ENCODE data around the gene CXCL9. TPM values are rescaled to one million over a fixed set of nuclear protein-coding genes. Genes with fewer than 3 reads are reported as not detected.

The CXCL9 gene
- total RNA-seq, 2 donors from 2014 or later, result 1.0 to 2.6 TPM

DNA sequence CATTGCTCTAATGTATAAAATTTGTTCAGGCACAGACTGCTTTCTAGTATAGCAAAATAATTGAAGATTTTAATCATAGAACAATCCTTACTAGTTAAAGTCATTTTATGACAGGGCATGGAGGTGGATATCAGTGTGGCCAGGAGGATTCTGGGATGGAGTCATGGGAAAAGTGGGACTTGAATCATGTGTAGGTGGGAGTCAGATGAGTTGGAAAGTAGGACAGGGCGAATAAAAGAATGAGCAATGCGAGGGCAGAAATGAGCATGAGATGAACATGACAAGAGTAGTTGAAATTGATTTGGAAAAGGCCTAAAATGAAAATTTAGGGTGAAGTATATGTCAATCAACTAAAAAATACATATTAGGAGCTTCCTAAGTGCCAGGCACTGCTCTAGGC, 9.4 kb downstream of the CXCL9 start:
- Histone ChIP-seq H3K4me3 (no peak overlapping the region), H3K27ac (no peak overlapping the region), H3K27me3 (no peaks in the 10 kb centered on the region), H3K4me1 (peaks cover 0 to 2% of the 10 kb centered on the region in 2 donors), H3K36me3 (no peaks in the 10 kb centered on the region), H3K9me3 (no peaks in the 10 kb centered on the region)
- TF ChIP-seq, protein P1, sequence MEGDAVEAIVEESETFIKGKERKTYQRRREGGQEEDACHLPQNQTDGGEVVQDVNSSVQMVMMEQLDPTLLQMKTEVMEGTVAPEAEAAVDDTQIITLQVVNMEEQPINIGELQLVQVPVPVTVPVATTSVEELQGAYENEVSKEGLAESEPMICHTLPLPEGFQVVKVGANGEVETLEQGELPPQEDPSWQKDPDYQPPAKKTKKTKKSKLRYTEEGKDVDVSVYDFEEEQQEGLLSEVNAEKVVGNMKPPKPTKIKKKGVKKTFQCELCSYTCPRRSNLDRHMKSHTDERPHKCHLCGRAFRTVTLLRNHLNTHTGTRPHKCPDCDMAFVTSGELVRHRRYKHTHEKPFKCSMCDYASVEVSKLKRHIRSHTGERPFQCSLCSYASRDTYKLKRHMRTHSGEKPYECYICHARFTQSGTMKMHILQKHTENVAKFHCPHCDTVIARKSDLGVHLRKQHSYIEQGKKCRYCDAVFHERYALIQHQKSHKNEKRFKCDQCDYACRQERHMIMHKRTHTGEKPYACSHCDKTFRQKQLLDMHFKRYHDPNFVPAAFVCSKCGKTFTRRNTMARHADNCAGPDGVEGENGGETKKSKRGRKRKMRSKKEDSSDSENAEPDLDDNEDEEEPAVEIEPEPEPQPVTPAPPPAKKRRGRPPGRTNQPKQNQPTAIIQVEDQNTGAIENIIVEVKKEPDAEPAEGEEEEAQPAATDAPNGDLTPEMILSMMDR (IDR thresholded peaks at IDR 0.05), result no peak
- no peak for DNase-seq (ENCODE audit: low spot score)

DNA sequence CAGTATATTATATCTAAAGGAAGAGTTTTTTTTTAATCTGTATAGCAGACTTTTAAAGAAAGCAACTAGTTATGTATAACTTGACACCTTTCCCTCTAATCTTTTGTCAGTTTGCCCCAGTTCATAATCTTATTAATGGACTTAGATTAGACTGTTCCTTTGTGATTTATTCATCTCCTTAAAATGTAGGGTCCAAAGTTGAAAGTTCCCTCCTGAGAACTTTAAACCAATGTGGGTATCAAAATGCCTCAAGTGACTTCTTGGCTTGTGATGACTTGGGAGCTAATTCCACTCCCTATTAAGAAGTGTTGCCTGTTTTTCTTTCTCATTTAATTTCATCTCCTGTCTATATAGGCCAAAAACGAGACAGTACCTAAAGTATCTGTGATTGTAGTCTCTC, 10.2 kb downstream of the CXCL9 start:
- TF ChIP-seq, protein P1 (IDR thresholded peaks at IDR 0.05), result no peak
- no peaks in the 10 kb centered on the region for H3K4me1 ChIP-seq
- no peaks in the 10 kb centered on the region for H3K27me3 ChIP-seq
- no peaks in the 10 kb centered on the region for H3K36me3 ChIP-seq
- H3K9me3 ChIP-seq, result no peaks in the 10 kb centered on the region
- H3K27ac ChIP-seq, result no peak overlapping the region
- no peak for DNase-seq (ENCODE audit: low spot score)
- H3K4me3 ChIP-seq, result no peak overlapping the region

DNA sequence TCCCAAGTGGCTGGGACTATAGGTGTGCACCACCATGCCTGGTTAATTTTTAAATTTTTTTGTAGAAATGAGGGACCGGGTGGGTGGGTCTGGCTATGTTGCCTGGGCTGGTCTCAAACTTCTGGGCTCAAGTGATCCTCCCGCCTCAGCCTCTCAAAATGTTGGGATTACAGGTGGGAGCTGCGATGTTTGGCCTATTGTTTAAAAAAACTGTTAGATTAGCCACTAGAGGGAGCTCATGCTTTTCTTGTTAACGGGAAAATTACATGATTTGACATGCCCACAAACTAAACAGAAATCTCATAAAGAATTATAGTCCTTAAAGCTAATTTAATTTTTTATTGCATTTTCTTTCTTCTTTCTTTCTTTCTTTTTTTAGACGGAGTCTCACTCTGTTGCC, 11.6 kb downstream of the CXCL9 start:
- Histone ChIP-seq H3K9me3 (no peaks in the 10 kb centered on the region), H3K27ac (no peak overlapping the region), H3K36me3 (no peaks in the 10 kb centered on the region), H3K4me3 (no peak overlapping the region), H3K4me1 (peaks cover 0 to 5% of the 10 kb centered on the region in 2 donors), H3K27me3 (no peaks in the 10 kb centered on the region)
- TF ChIP-seq, protein P1 (IDR thresholded peaks at IDR 0.05), result peak; percentile 62 to 77
- no peak for DNase-seq (ENCODE audit: low spot score)

DNA sequence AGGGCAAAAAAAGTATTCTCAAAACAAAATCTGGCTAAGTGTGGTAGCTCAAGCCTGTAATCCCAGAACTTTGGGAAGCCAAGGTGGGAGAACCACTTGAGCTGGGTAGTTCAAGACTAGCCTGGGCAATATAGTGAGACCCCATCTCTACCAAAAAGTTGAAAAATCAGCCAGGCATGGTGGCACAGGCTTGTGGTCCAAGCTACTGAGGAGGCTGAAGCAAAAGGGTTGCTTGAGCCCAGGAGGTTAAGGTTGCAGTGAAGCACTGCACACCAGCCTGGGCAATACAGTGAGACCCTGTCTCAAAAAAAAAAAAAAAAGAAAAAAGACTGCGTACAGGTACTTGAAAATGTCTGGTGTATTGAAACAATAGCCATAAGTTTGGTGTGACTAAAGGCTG, 14.8 kb downstream of the CXCL9 start:
- Histone ChIP-seq H3K9me3 (no peaks in the 10 kb centered on the region), H3K27me3 (no peaks in the 10 kb centered on the region), H3K27ac (no peak overlapping the region), H3K4me1 (peaks cover 0 to 30% of the 10 kb centered on the region in 2 donors), H3K4me3 (no peak overlapping the region), H3K36me3 (no peaks in the 10 kb centered on the region)
- DNase-seq (ENCODE audit: low spot score), result no peak
- TF ChIP-seq, protein P1 (IDR thresholded peaks at IDR 0.05), result no peak

DNA sequence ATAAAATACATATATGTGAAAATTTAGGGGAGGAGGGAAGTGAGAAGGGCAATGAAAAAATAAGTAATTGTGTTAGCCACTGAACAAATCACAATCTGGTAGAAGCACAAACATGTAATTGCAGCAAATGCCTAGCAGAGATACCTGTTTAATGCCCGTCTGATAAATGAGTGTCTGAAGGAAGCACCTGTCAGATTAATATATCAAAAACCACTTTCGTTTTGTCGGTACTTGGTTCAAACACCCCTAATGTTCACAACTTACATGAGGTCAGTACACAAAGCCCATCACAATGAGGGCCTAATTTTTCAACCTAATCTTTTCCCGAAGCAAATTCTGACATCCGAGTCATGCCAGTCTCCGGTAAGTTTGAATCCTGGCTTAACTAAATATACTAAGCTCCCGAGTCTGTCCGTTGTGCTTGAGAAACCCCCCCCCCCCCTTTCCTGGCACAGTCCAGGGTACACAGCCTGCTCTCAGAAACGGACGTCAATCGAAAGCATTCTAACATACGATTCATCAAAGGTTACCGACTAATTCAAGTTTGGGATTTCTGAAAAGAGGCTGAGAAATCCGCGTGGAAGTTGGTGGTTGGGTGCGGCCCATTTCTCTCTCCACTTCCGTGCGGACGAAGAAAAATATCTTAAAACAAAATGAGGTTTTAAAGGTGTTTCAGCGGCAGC, 17.3 kb downstream of the CXCL9 start:
- no peaks in the 10 kb centered on the region for H3K9me3 ChIP-seq
- H3K27me3 ChIP-seq, result no peaks in the 10 kb centered on the region
- H3K27ac ChIP-seq, result peak overlapping the region; percentile 75 to 80
- H3K4me1 ChIP-seq, result peaks cover 0 to 32% of the 10 kb centered on the region in 2 donors
- no peak for DNase-seq (ENCODE audit: low spot score)
- TF ChIP-seq, protein P1 (IDR thresholded peaks at IDR 0.05), result no peak
- H3K36me3 ChIP-seq, result no peaks in the 10 kb centered on the region
- peak overlapping the region; percentile 67 to 82 for H3K4me3 ChIP-seq

DNA sequence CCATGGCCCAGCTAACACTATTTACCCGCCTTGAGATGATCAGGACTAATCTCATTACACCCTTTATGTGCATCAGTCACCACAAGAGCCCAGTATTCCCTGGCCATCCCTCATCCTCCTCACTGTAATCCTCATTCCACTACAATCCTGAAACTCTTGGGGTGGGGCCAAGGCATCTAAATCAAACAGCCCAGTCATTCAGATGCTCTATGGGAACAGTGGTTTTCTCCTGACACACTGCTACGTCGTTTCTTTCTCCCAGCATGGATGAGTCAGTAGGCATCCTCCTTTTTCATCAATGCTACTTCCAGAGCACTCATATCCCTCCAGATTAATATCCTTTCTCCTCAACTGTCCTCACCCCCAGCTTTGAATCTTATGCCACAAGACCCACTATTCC, 22.2 kb downstream of the CXCL9 start:
- Histone ChIP-seq H3K4me1 (peaks cover 0 to 27% of the 10 kb centered on the region in 2 donors), H3K27me3 (no peaks in the 10 kb centered on the region), H3K36me3 (peaks cover 15% of the 10 kb centered on the region), H3K9me3 (no peaks in the 10 kb centered on the region), H3K27ac (no peak overlapping the region), H3K4me3 (no peak overlapping the region)
- TF ChIP-seq, protein P1 (IDR thresholded peaks at IDR 0.05), result no peak
- DNase-seq (ENCODE audit: low spot score), result no peak
